ENCODE results near the gene LACRT.

The LACRT gene

DNA sequence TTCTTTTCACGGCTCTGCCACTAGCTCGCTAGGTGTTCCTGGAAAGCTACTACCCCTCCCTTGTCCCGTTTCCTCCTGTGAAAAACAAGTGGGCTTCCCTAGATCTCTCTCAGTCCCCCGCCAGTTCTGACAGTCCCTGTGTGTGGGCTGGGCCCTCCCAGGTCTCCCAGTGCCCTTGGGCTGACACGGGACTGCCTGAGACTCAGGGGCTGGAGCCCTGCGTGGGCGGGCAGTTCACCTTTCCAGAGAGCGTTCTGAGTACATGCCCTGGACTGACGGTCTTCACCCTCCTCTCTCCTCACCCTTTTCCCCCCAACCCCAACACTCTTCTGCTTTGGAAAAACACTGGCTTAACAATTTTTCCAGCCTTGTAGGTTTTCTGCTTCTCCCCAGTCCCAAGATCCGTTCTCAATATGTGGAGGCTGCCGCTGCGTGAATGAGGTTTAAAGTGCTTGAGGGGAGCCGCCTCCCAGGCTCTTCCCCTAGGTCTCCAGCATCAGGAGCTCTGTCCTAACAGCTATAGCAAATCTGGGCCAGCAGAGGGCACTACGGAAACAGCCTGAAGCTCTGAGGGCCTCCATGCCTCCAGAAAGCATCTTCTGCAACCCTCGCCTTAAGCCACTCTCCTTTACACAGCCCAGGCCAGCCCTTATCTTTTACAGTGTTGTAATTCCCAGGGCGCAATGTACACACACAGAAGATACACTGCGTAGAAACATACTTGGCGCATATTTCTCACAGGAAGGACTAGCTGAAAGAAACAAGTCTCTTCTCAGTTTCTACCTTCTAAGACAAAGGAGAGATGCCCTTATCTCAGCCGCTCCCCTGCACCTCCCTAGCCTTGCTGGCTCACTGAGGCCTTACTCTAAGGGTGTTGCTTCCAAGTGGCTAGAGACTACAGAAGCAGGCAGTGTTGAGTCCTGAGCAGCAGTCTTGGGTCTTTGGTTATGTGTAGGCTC lies 23.9 kb upstream of the LACRT start:
- peak; percentile 77 for TF ChIP-seq CTCF (IDR thresholded peaks at IDR 0.05; ENCODE audit: extremely low read depth, insufficient read depth, missing control alignments)
- peak; percentile 69 for DNase-seq (ENCODE audit: low spot score)
- in situ Hi-C loops (cut with MboI; ENCODE audit: low pct_unique_long_range_greater_than_20kb, low sequenced_read_pairs, unreplicated experiment), result no loop called here

DNA sequence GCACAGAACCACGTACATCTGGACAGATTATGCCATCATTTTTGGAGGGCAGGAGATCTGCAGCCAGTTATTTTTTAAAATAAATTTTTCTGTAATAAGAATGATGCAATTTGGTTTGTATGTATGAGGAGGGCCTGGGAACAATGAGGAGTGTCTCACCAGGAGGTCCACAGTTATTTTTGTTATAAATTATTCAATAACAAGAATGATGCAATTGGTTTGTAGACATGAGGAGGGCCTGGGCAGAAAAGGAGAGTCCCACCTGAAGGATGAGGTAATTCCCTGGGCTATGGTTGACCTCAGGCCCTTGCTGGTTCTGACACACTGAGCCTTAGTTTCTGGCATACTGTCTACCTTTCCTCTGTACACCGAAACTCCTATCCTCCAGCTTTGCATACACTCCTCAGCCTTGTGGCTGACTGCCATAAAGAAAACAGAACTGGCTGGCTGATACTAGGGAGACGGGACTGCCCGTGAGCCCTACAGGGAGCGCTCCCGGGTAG lies 22.5 kb upstream of the LACRT start:
- TF ChIP-seq CTCF (IDR thresholded peaks at IDR 0.05; ENCODE audit: extremely low read depth, insufficient read depth, missing control alignments), result no peak
- DNase-seq (ENCODE audit: low spot score), result no peak
- in situ Hi-C loops (cut with MboI; ENCODE audit: low pct_unique_long_range_greater_than_20kb, low sequenced_read_pairs, unreplicated experiment), result no loop called here

GRCh38 chr12:54654926-54655325 lies 20.2 kb upstream of the LACRT start:
- in situ Hi-C loops (cut with MboI; ENCODE audit: low pct_unique_long_range_greater_than_20kb, low sequenced_read_pairs, unreplicated experiment), result no loop called here
- TF ChIP-seq CTCF (IDR thresholded peaks at IDR 0.05; ENCODE audit: extremely low read depth, insufficient read depth, missing control alignments), result no peak
- DNase-seq (ENCODE audit: low spot score), result no peak

DNA sequence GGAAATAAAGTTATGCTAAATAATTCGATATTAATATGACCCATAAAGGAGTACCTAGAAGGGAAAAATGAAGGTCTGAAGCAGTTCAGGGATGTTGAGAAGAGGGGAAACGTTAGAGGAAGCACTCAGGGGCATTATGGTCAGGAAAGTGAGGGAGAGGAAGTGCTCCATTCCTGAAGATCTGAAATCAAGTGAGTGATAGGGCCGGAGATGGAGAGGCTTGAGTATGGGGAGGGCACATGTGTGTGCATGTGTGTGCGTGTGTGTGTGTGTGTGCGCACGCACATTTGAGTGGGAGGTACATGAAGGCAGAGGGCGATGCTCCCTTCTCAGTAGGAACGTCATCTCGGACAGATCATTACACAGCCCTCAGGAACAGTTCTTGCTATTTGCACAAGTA lies 18.3 kb upstream of the LACRT start:
- in situ Hi-C loops (cut with MboI; ENCODE audit: low pct_unique_long_range_greater_than_20kb, low sequenced_read_pairs, unreplicated experiment), result no loop called here
- TF ChIP-seq CTCF (IDR thresholded peaks at IDR 0.05; ENCODE audit: extremely low read depth, insufficient read depth, missing control alignments), result no peak
- DNase-seq (ENCODE audit: low spot score), result no peak

DNA sequence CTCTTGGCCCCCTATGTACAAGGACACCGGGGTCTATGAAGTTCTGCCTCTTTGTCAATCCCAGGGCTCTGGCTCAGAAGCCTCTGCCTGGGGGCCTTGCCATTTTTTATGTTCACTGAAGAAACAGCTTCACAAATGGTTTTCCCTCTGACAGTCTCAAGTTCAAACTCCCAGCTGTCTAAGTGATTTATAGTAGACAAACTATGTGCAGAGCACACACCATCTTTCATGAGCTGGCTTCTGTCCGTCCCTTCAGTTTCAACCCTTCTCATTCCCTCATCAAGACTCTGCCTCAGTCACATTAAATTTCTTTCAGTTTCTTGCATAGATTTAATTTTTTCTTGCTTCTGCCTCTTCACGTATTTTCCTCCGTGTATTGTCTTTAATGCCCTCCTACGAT lies 16.2 kb upstream of the LACRT start:
- TF ChIP-seq CTCF (IDR thresholded peaks at IDR 0.05; ENCODE audit: extremely low read depth, insufficient read depth, missing control alignments), result no peak
- no peak for DNase-seq (ENCODE audit: low spot score)
- in situ Hi-C loops (cut with MboI; ENCODE audit: low pct_unique_long_range_greater_than_20kb, low sequenced_read_pairs, unreplicated experiment), result no loop called here

DNA sequence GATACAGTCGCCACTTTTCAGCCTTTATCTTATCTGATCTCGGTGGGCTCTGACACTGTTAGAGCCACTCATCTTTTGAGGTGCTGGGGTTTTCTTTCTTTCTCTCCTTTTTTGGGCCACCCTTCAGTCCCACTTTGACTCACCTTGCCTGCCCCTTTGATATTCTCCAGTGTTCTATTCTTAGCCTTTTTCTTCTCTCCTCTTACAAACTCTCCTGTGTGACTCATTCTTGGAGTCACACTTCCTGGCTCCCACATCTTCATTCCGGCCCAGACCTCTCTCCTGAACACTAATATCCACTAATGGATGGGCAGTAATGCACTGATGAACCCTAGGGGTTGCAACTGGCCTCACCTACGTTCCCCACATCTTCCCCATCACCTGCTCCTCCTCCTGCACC lies 15.7 kb upstream of the LACRT start:
- DNase-seq (ENCODE audit: low spot score), result no peak
- TF ChIP-seq CTCF (IDR thresholded peaks at IDR 0.05; ENCODE audit: extremely low read depth, insufficient read depth, missing control alignments), result no peak
- in situ Hi-C loops (cut with MboI; ENCODE audit: low pct_unique_long_range_greater_than_20kb, low sequenced_read_pairs, unreplicated experiment), result no loop called here

Measured in GM13977 (cell line).